HG03521 (cell line): ENCODE results near the gene GPD1.
A peak's percentile ranks its signal among the peaks of the same experiment; 100 is the strongest.

Source experiments
- ATAC-seq: cut with Tn5 transposase; IDR thresholded peaks from one replicate; pipeline ENCODE4 v1.9.1; 2021; ENCODE audit warnings: mild to moderate bottlenecking, moderate library complexity; ENCODE audit not compliant: unreplicated experiment

The GPD1 gene

DNA sequence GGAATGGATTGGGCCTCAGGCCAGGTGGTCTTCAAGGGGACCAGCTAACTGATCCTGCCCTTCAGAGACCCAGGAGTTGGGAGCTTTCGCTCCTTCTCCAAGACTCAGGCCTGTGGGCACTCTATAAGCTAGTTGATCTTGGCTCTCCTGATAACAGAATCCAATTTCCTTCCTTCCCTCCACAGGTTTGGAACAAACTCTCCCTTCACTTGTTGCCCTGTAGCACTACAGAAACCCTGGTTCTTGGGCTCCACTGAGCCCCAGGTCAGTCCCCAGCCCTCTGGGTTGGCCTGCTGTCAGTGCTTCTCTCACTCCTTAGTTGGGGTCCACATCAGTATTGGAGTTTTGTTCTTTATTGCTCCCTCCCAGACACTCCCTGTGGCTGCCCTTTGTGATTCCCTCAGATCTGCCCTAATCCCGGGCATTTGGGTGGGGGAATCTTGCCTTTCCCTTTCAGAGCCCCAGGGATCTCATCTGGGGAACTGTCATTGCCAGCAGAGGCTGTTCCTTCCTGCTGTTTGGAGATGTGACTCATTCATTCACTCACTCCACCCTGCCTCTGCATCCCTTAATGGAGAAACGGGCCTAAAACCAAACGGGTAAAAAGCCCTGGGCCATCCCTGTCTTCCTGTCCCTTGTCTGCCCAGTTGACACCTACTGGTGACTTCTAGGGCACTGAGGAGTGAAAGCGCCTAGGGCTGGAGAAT is 4.4 kb upstream of the GPD1 start:
- no peak for ATAC-seq

DNA sequence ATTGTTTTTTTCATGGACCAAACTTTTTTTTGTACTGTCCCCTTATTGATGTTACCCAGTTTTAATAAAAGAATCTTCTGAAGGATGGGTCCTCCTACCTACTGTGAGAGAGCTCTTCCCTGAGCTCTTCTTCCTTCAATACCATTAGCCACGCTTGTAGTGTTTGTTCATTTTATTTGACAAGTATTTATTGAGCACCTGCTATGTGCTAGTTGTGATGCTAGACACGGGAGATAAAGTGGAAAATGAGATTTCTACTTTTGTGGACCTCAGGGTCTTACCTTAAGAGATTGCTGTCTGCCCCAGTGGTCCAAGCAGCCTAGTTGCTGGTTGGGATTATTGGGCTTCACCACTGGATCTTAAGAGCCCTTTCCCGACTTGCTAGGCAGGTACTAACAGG is 3.2 kb upstream of the GPD1 start:
- no peak for ATAC-seq

DNA sequence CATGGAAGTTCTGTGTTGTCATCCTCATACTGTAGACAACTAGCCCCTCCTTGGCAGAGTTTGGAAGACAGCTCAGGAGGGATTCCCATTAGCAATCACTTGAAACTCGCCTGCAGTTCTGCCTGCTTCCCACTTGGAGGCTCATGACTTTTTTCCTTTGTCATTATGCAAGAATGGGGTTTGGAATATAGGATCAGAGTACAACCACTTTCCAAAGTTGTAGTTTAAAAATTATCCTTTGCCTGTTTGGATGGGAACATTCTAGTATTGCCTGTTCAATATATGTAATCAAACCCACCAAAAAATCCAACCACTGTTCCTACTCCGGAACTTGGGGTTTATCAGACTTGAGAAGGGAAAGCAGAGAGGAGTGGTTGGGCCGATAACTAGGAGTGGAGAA is 2.1 kb upstream of the GPD1 start:
- ATAC-seq, result no peak

DNA sequence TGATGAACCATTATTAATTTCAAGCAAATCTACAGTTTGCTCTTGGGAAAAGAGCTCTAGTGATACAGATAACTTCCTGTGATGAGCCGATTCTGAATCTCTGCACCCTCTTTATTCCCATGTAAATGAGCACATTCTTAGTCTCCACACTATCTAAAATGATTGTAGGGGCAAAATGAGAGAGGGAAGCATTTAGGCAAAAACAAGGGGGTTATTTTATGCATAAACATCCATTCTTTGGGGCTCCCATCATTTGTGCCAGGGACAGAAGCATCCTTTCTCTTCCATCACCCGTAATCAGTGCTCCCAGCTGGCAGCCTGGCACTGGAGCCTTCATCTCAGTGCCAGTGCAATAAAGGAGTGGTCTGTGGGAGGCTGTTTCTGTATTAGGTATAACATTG is 1.7 kb upstream of the GPD1 start:
- no peak for ATAC-seq

DNA sequence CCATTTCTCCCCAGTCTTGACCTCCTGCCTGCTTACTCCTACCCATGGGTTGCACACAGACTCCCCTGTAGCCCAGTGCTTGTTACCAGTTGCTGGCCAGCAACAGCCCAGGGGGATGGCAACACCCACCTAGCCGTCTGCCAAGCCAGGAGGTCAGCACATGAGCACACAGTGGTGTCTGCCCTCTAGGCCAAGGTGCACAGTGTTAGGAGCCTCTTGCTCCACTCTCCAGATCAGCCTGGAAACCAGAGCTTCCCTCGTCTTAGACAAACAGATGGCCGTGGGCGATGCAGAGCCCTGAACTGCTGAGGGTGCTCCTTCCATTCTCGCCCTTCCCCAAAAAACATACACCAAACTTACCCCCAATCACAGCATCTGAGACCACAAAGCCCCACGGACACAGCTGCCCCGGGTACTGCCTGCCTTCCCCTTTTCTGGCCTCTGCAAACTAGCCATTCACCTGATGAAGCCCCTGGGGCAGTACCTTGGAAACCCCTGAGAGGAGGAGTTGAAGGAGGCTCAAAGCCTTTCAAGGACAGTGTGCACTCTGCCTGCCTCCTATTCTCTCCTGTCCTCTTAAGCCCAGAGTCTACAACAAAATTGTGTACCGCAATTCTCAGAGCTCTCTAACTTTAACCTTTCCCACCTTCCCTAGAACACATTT is 1.0 kb upstream of the GPD1 start:
- ATAC-seq, result no peak

DNA sequence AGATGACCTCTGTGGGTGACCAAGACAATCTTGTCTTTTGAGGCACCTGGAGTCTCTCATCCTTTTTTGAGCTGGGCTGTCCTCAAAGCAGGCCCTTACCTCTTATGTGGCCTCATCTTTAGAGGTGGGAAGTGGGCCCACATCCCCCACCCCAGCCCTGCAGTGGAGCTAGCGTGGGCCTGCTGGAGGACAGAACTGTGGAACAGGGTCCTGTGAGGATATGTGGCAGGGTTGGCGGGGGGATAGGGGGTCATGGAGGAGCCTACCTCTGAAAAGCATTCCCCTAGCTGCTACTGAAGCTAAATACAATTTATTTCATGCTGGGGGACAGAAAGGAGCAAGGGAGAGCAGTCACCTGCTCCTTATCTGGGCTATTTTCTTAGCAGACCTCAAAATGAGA is 457 bp upstream of the GPD1 start:
- no peak for ATAC-seq

DNA sequence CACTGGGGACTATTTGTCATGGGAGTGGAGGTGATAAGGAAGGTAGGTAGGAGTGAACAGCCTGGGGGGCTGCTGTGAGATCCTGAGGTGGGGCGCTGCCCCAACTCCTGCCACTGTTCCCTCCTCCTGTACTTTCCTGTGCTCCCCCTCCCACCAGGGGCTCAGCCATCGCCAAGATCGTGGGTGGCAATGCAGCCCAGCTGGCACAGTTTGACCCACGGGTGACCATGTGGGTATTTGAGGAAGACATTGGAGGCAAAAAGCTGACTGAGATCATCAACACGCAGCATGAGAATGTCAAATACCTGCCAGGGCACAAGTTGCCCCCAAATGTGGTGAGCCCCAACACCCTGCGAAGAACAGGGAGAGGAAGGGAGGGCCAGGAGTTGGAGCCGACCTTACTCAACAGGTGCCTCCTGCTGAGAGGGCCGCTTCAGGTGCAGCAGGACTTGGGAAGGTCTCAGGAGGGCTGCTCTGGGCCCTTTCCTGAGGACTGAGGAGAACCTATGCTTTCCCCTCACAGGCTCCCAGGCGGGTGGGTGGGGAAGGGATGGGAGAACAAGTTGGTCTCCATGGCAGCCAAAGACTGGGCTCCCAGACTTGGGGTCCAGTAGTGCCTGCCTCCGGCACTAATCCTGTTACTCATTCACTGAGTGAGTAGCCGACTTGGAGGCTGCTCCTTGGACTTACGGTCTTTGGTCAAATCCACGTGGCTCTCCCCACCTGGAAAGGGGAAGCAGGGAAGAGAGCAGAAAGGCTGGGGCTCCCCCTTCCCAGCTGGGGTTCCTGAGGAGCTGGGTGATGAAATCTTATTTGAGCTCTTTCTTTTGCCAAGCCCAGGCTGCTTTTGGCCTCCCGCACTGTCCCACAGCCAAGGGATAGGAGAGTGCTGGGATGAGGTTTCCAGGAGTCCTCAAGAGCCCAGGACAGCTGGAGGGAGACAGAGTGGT is 884 bp downstream of the GPD1 start:
- ATAC-seq, result no peak

DNA sequence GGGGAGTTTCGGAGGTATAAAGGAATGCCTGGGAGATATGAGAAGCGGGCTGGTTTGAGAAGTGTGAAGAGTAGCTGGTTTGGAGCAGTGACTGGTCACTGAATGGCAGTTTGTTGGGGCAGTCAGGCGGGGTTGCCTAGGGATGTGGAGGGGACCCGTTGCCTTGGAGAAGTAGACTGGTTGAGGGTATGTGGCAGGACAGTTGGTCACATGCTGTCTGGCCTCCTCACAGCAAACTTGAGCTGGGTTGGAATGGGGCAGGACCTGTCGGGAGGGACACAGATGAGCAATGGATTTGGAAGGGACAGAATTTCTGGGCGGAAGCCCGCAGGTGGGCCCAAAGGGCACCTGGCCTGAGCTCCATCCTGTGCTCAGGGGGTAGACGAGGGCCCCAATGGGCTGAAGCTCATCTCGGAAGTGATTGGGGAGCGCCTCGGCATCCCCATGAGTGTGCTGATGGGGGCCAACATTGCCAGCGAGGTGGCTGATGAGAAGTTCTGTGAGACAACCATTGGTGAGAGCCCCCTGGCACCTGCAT is 2.2 kb downstream of the GPD1 start:
- ATAC-seq, result no peak

DNA sequence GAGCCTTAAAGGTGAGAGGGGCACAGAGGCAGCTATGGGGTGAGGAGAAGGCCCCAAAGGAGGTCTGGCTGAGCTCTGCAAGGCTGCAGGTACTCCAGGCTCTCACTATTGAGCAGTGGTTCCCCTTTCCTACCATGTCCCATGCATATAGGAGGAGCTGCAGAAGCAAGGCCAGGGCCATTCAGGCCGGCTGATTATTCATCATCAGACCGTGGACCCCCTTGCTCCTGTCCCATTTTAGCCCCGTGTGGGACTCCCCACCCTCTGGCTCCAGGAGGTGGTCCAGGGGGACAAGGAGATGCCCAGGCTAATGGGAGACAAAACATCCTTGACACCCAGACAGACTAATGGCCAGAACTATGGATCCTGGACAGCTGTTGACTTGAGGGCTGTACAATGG is 3.1 kb downstream of the GPD1 start:
- ATAC-seq, result no peak

DNA sequence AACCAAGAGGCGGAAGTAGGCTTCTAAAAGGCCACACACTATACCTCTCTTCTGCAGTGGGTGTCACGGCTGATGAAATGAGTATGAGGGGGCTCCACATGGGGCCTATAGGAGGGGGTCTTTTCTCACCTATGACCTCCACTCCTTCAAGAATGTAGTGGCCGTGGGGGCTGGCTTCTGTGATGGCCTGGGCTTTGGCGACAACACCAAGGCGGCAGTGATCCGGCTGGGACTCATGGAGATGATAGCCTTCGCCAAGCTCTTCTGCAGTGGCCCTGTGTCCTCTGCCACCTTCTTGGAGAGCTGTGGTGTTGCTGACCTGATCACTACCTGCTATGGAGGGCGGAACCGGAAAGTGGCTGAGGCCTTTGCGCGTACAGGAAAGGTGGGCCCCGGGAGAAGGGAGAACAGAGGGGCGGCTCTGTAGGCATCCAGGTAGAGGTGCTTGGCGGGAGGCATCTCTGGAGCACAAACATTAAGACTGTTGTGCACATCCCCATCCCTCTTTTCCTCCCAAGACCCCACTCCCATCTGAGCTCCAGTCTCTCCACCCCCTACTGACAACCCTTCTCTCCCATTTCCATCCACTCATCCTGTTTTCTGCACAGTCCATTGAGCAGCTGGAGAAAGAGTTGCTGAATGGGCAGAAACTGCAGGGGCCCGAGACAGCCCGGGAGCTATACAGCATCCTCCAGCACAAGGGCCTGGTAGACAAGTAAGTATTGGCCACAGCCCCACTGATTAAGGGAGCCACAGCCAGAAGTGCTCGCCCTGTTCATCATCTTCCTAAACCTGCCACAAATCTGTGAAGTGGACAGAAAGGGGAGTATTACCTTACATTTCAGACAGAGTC is 3.8 kb downstream of the GPD1 start:
- ATAC-seq, result no peak

DNA sequence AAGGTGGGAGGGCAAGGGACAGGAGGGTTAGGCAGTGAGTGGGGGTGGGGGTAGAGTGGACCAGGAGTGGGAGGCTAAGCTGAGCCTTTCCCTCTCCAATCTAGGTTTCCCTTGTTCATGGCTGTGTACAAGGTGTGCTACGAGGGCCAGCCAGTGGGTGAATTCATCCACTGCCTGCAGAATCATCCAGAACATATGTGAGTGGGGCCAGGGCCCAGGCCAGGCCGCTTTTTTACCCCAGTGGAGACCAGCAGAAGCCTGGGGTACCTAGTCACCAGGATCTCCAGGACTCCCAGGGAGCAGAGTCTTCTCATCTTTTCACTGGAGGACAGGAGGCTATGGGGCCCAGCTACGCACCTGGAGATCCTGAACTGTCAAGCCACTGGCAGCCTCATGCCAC is 5.5 kb downstream of the GPD1 start:
- no peak for ATAC-seq

DNA sequence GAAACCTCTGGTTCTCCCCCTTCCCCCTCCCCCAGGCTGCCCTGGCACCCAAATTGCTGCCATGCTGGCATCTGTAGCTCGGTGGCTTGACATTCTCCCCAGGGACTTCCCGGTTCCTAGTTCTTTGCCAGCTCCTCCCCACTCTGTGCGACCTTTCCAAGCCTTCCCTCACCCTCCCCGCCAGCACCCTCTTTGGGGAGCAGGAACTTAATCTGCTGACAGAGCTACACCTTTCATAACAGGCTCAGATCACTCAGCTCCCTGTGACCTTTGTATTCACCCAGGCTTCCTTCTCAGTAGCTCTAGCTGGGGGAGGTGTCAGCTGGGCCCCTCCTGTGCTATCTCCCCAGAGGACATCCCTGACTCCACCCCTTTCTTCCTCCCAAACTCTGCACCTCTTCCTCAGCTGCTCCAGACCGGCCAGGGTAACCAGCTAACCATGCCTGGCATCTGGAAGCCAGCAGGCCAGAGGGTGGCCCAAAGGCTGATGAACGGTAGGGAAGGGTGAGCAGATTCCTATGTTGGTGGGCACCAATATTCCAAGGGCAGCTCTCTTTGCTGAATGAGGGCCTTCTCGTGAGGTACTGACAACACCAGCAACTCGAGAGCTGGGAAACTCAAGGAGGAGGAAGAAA is 6.4 kb downstream of the GPD1 start:
- ATAC-seq, result no peak

DNA sequence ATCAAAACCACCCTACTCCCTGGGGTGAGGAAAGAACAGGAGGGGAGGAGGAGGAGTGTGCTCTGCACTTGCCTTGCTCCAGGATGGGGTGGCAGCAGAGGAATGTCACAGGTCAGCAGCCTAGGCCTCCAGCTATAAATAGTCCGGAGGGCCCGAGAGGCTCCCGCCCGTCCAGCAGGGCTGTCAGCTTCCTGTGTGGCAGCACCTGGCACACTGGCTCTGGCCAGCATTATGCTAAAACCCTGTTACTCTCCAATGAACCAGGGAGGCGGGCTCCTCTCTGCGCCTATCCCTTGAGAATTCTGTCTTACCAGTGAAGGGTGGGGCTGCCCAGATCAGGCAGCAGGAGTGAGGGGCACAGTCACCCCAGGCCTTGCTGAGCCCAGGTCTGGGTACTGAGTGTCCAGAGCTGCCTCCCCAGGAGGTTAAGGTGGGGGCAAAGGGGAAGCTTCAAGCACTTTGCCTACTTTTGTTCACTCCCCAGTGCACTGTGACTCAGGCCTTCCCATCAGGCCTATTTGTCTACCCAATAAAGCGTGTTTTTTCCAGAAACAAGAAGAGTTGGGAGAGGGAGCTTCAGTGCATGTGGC is 7.0 kb downstream of the GPD1 start:
- ATAC-seq, result no peak

DNA sequence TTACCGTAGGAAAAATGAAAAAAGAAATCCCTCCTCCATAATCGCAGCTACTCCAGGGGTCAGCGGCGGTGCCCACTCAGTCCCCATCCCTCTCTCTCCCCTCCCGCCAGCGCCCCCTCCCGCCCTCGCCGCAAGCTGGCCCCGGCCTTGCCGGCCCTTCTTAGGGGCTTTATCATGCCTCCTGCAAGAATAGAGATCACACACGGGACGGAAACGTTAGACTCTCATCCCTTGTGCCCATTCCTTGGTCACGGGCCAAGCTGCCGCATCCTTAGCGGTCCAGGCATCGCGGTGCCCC is 7.5 kb downstream of the GPD1 start:
- no peak for ATAC-seq

DNA sequence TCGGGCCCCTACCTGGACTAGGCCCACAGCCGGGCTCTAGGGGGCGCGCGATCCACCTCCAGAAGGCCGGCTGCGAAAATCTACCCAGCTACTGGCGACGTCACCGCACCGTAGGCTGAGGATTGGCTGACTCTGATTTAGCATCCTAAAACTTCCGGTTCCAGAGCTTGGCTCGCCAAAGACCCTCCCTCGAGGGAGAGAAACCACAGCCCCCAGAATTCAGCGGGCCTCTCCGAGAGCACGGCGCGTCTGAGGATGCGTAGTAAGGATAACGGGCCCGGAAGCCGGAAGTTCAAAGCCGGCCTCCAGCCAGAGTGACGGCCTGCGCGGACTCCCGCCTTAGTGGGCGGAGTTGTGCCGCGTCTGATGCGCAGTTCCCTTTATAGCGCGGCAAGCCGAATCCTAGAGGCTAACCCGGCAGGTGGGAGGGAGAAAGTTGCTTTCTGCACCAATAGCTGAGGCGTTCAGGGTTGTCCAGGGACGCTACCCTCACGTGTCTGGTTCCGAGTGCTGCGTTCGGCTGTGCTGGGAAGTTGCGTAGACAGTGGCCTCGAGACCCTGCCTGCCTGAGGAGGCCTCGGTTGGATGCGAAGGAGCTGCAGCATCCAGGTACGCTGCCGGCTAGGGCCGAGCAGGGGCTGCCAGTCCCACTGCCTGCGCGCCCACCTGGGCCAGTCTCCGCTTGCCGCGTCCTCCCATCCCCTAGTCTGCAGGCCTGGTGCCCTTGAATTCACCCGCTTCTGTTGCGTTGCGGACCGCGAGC is 8.1 kb downstream of the GPD1 start, which contains the start of gene COX14:
Gene COX14 (plus strand): TSS at position 544 of the 763 bp plus-strand sequence. CDS start 7,808 bp downstream, outside the sequence.
- peak; percentile 79 for ATAC-seq

DNA sequence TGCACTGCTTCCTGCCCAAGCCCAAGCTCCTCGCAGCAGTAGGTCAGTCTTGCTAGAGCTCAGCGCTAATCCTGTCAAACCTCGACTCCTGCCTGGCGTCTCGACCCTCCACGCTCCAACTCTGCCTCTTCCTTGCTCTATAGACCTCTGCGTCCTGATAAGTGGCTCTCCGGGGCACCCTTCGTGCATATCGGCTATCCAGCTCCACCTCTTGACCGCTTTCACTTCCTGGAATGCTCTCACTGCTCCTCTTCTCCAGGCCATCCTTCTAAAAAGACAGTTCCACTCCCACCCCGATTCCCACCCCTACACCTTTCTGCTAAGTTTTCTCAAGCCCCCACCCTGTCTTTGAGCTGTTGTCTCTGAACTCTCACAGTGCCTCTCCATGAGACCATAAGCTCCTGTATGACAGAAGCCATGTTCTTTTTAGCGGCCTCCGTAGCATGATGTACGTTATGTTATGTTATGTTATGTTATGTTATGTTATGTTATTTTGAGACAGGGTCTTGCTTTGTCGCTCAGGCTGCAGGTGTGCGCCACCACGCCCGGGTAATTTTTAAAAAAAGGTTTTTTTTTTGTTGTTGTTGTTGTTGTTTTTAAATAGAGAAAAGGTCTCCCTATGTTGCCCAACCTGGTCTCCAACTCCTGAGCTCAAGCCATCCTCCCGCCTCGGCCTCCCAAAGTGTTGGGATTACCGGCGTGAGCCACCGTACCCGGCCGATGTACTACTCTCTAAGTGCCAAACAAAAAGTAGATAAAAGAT is 8.8 kb downstream of the GPD1 start:
- ATAC-seq, result no peak

DNA sequence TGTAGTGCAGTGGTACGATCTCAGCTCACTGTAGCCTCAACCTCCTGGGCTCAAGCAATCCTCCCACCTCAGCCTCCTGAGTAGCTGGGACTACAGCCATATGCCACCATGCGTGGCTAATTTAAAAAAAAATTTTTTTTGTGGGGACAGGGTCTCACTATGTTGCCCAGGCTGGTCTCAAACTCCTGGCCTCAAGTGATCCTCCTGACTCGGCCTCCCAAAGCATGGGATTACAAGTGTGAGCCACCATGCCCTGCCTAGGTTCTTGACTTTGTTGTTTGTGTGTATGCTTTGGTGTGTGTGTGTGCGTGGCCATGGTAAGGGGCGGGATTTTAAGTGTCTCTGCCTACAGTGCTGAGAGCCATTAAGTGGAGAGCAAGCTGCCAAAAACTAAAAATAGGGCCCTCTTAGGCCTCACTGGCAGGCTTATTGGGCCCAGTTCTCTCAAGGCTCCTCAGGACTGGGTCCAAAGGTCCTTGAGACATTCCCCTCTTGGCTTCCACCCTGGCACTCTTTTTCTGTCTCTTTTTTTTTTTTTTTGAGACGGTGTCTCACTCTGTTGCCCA is 13.3 kb downstream of the GPD1 start:
- ATAC-seq, result no peak

DNA sequence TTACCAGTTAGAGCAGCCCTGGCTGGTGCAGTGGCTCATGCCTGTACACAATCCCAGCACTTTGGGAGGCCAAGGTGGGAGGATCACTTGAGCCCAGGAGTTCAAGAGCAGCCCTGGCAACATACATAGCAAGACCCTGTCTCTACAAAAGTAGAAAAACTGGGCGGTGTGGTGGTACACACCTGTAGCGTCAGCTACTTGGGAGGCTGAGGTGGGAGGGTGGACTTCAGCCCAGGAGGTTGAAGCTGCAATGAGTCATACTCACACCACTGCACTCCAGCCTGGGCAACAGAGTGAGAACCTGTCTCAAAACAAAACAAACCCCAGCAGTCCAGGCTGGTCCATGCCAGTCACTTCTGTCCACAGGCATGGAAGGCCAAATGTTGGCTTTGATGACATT is 15.6 kb downstream of the GPD1 start:
- no peak for ATAC-seq
